ENCODE results near the gene UBXN1. TPM values are rescaled to one million over a fixed set of nuclear protein-coding genes. Genes with fewer than 3 reads are reported as not detected.

UBXN1 gene
- total RNA-seq, 1 experiment from 2014 or later: 118 TPM

GRCh38 chr11:62682518-62682917, 3.6 kb upstream of the UBXN1 start:
- Mint-ChIP-seq H3K9me3 (0 out of 5 replicates have a peak, but pooled peaks cover 0 to 2% of the 10 kb centered on the region in 2 experiments), H3K27ac (no peak overlapping the region), H3K4me3 (no peak overlapping the region), H3K36me3 (ENCODE audit: insufficient read depth in 1 of 3, low read depth in 3 of 3) (peaks cover 6 to 8% (median 7%) of the 10 kb centered on the region in 3 experiments; a peak in 5 of 7 replicates), H3K4me1 (peaks cover 10 to 13% of the 10 kb centered on the region in 2 experiments), H3K27me3 (ENCODE audit: low read depth) (no peaks in the 10 kb centered on the region)
- H2AK5ac ChIP-seq (ENCODE audit: insufficient read length, low read length): no peak overlapping the region
- H2BK12ac ChIP-seq (ENCODE audit: insufficient read length, low read depth, low read length): no peak overlapping the region
- no peaks in the 10 kb centered on the region for H4K20me1 ChIP-seq (ENCODE audit: control insufficient read depth, insufficient read depth, insufficient read length)
- DNase-seq: no peak
- H3K27me3 ChIP-seq (ENCODE audit: insufficient read depth, low read length): no peaks in the 10 kb centered on the region
- H2AFZ ChIP-seq (ENCODE audit: low read length): no peak overlapping the region
- no peak overlapping the region for H2BK20ac ChIP-seq (ENCODE audit: low read depth, low read length, poor library complexity, severe bottlenecking)
- no peak overlapping the region for H2BK120ac ChIP-seq (ENCODE audit: low read depth, low read length, poor library complexity, severe bottlenecking)
- peaks cover 8% of the 10 kb centered on the region for H3K23me2 ChIP-seq (ENCODE audit: insufficient read length, low read depth, low read length, poor library complexity, severe bottlenecking)
- H3K18ac ChIP-seq (ENCODE audit: insufficient read length, low read depth, low read length): no peak overlapping the region
- H3K14ac ChIP-seq (ENCODE audit: insufficient read depth, low read length): no peak overlapping the region
- H3K9ac ChIP-seq (ENCODE audit: extremely low read depth, insufficient read length, low read length): no peak overlapping the region
- H3T11ph ChIP-seq (ENCODE audit: low read length): no peak overlapping the region
- no peak overlapping the region for H3K27ac ChIP-seq (ENCODE audit: insufficient read length, low read depth, low read length)
- TF ChIP-seq CTCF (conservative IDR thresholded peaks at IDR 0.05): no peak
- H2BK5ac ChIP-seq (ENCODE audit: insufficient read length, low read length): no peak overlapping the region
- H3K79me2 ChIP-seq (ENCODE audit: insufficient read depth, low read length): no peaks in the 10 kb centered on the region
- no peak overlapping the region for H4K91ac ChIP-seq (ENCODE audit: insufficient read length, low read depth, low read length)
- H3K4ac ChIP-seq (ENCODE audit: low read depth, low read length): no peak overlapping the region
- no peaks in the 10 kb centered on the region for H3K9me3 ChIP-seq (ENCODE audit: control insufficient read depth, low read depth, low read length)
- H3K23ac ChIP-seq (ENCODE audit: insufficient read length, low read depth, low read length): no peak overlapping the region
- no peak overlapping the region for H2BK15ac ChIP-seq (ENCODE audit: low read depth, low read length)
- no peaks in the 10 kb centered on the region for H3K79me1 ChIP-seq (ENCODE audit: insufficient read depth, low read depth, low read length, poor library complexity, severe bottlenecking)
- WGBS (ENCODE audit: extremely low coverage, insufficient read length, low lambda C conversion rate): no CpG with 5 or more reads among the region's 7 CpGs
- H3K4me1 ChIP-seq (ENCODE audit: insufficient read depth, low read length): no peaks in the 10 kb centered on the region
- no peak overlapping the region for H3K4me2 ChIP-seq (ENCODE audit: insufficient read depth, insufficient read length, low read length)
- no peak overlapping the region for H3K56ac ChIP-seq (ENCODE audit: insufficient read length, low read depth, low read length)
- H4K5ac ChIP-seq (ENCODE audit: insufficient read length, low read depth, low read length): no peak overlapping the region
- H4K8ac ChIP-seq (replicated peaks; ENCODE audit: insufficient read length, low read depth, low read length): no peak overlapping the region
